HepG2 (cell line): ENCODE measurements around the gene ASPRV1. TPM values are rescaled to one million over a fixed set of nuclear protein-coding genes. Genes with fewer than 3 reads are reported as not detected.

ENCODE experiments used
- ATAC-seq: fragments of 200-7000 bp; cut with Tn5 transposase; 3 replicates; pipeline ENCODE4 v1.9.1; 2020; ENCODE audit warnings: mild to moderate bottlenecking, moderate library complexity
- BruUV-seq: library from RNA; stranded (reverse); fragments of 400-500 nt; replicated peaks from 2 replicates; lab custom pipeline; 2021; lab: Mats Ljungman, UMichigan
- CTCF ChIA-PET: fragments of 300-600 bp; formaldehyde crosslinking; extraction: SDS; loops from one replicate; lab custom pipeline; 2021; ENCODE audit warnings: low total read pairs, inconsistent platforms, low intra/inter-chr PET ratio; lab: Yijun Ruan, JAX
- POLR2A ChIA-PET: fragments of 350-600 bp; sonication (Branson Sonifier 250); formaldehyde crosslinking; loops from one replicate; lab custom pipeline; 2020; ENCODE audit warnings: antibody characterized with exemption, inconsistent platforms; lab: Yijun Ruan, JAX
- DNase-seq: peaks from one replicate; pipeline ENCODE4 v3.0.0-alpha.2; 2015; ENCODE audit warnings: low spot score
- FAIRE-seq: peaks from 3 replicates; lab custom pipeline; 2011; peaks lifted over from hg19 to GRCh38; lab: Jason Lieb, UNC
- H2AFZ ChIP-seq: one replicate; pipeline ENCODE4 v1.6.1; 2011; ENCODE audit warnings: low read length, inconsistent platforms
- H3K27ac ChIP-seq: fragments of 300-600 bp; 3 replicates; pipeline ENCODE4 v1.8.0; 2011; ENCODE audit warnings: mixed run types, mild to moderate bottlenecking, mixed read lengths, low read length, inconsistent platforms; ENCODE audit not compliant: insufficient read depth; ENCODE audit errors: extremely low read length
- H3K27me3 ChIP-seq, 2 experiments: fragments of 200-600 bp in 1 of 2; 2 replicates in 1 of 2; 3 replicates in 1 of 2; pipeline versions ENCODE4 v1.6.0 to v1.8.0; 2011; ENCODE audit warnings: low read length in 2 of 2, mild to moderate bottlenecking in 2 of 2, moderate library complexity in 2 of 2, inconsistent platforms in 1 of 2; ENCODE audit not compliant: insufficient read depth in 2 of 2, control insufficient read depth in 1 of 2
- H3K36me3 ChIP-seq, 2 experiments: fragments of 200-600 bp in 1 of 2; replicated peaks in 1 of 2; 2 replicates in 1 of 2; 3 replicates in 1 of 2; pipeline versions ENCODE4 v1.5.1 to v1.8.0; 2011; ENCODE audit warnings: low read length in 2 of 2, inconsistent platforms in 1 of 2; ENCODE audit not compliant: insufficient read depth in 2 of 2, control insufficient read depth in 1 of 2
- H3K4me1 ChIP-seq: 2 replicates; pipeline ENCODE4 v1.5.1; 2012; ENCODE audit warnings: low read length, inconsistent platforms; ENCODE audit not compliant: insufficient read depth
- H3K4me2 ChIP-seq: 2 replicates; pipeline ENCODE4 v1.6.0; 2011; ENCODE audit warnings: low read depth, low read length, inconsistent platforms
- H3K4me3 ChIP-seq, 3 experiments: fragments of 200-600 bp in 1 of 3; sonication (generic), shearing (Covaris generic) in 1 of 3; replicated peaks in 1 of 3; 2 replicates each; pipeline ENCODE4 v1.5.1; 2011 to 2016; ENCODE audit warnings: low read length in 3 of 3, inconsistent platforms in 2 of 3, low read depth in 2 of 3, mild to moderate bottlenecking in 2 of 3, control low read depth in 1 of 3, mixed read lengths in 1 of 3; ENCODE audit not compliant: insufficient read depth in 1 of 3
- H3K79me2 ChIP-seq: one replicate; pipeline ENCODE4 v1.6.1; 2011; ENCODE audit warnings: low read length, inconsistent platforms; ENCODE audit not compliant: insufficient read depth
- H3K9ac ChIP-seq: 2 replicates; pipeline ENCODE4 v1.6.0; 2011; ENCODE audit warnings: mild to moderate bottlenecking, low read depth, low read length, inconsistent platforms; ENCODE audit not compliant: insufficient read depth
- H3K9me3 ChIP-seq: 2 replicates; pipeline ENCODE4 v1.5.1; 2012; ENCODE audit warnings: mild to moderate bottlenecking, low read length
- H4K20me1 ChIP-seq: 2 replicates; pipeline ENCODE4 v1.6.0; 2011; ENCODE audit warnings: inconsistent platforms, mild to moderate bottlenecking, low read length, moderate library complexity; ENCODE audit not compliant: insufficient read depth
- EEA1 ChIP-seq: sonication (generic); formaldehyde crosslinking; IDR thresholded peaks from 2 replicates; pipeline ENCODE4 v1.5.1; 2020; ENCODE audit warnings: mild to moderate bottlenecking, missing genetic modification reagents, borderline replicate concordance
- GMEB2 ChIP-seq: IDR thresholded peaks from 2 replicates; pipeline ENCODE4 v1.6.1; 2016; ENCODE audit warnings: missing biosample characterization, missing genetic modification reagents, low read depth
- NFE2L2 ChIP-seq: fragments of 150-350 bp; IDR thresholded peaks from 2 replicates; pipeline ENCODE4 v1.6.1; 2014; ENCODE audit warnings: low read length
- PRDM10 ChIP-seq: sonication (generic); formaldehyde crosslinking; IDR thresholded peaks from 2 replicates; pipeline ENCODE4 v1.4.0; 2020; ENCODE audit warnings: low read depth, missing genetic modification reagents
- PREB ChIP-seq: sonication (generic); formaldehyde crosslinking; IDR thresholded peaks from 2 replicates; pipeline ENCODE4 v1.4.0; 2020; ENCODE audit warnings: missing genetic modification reagents
- RNF2 ChIP-seq: fragments of 450-650 bp; conservative IDR thresholded peaks from 2 replicates; pipeline ENCODE4 v1.6.1; 2016; ENCODE audit warnings: low read depth
- SIX4 ChIP-seq: sonication (generic); formaldehyde crosslinking; IDR thresholded peaks from 2 replicates; pipeline ENCODE4 v1.4.0; 2020; ENCODE audit warnings: missing genetic modification reagents
- ZFYVE20 ChIP-seq: sonication (generic); formaldehyde crosslinking; IDR thresholded peaks from 2 replicates; pipeline ENCODE4 v1.8.0; 2023; ENCODE audit warnings: low read depth, mild to moderate bottlenecking, moderate library complexity, missing genetic modification reagents, borderline replicate concordance
- ZMAT3 ChIP-seq: sonication (generic); formaldehyde crosslinking; conservative IDR thresholded peaks from 2 replicates; pipeline ENCODE4 v1.7.0; 2021; ENCODE audit warnings: missing genetic modification reagents
- ZNF232 ChIP-seq: sonication (generic); formaldehyde crosslinking; IDR thresholded peaks from 2 replicates; pipeline ENCODE4 v1.4.0; 2020; ENCODE audit warnings: missing genetic modification reagents, borderline replicate concordance
- ZNF496 ChIP-seq: sonication (generic); formaldehyde crosslinking; IDR thresholded peaks from 2 replicates; pipeline ENCODE4 v1.8.1; 2023; ENCODE audit warnings: mild to moderate bottlenecking, moderate library complexity, missing genetic modification reagents; ENCODE audit not compliant: insufficient replicate concordance
- ZSCAN22 ChIP-seq: sonication (generic); formaldehyde crosslinking; IDR thresholded peaks from 2 replicates; pipeline ENCODE4 v1.4.0; 2020; ENCODE audit warnings: mild to moderate bottlenecking, missing genetic modification reagents
- WGBS: methylation state at CpG from one replicate; pipeline ENCODE4 v1.1.6; 2017; ENCODE audit warnings: low lambda C conversion rate; 5-methylcytosine and 5-hydroxymethylcytosine counted together
- in situ Hi-C: cut with HindIII; loops from 2 replicates; pipeline ENCODE4 v1.10.0; 2017; ENCODE audit warnings: low pct_unique_long_range_greater_than_20kb; ENCODE audit not compliant: extremely low pct_ligation_motif_present
- intact Hi-C: fragments of 100-400 bp; cut with micrococcal nuclease; formaldehyde crosslinking; loops from one replicate; pipeline ENCODE4 v1.10.0; 2022; ENCODE audit not compliant: unreplicated experiment
- polyA plus RNA-seq, 8 experiments: library from polyadenylated mRNA; depleted of rRNA in 3 of 8; stranded (reverse) in 7 of 8; unstranded in 1 of 8; fragments of >200 nt; fragmentation: Illumina TruSeq in 4 of 8; extraction: Trizol in 4 of 8; gene quantifications; 2 replicates each; pipeline versions ENCODE4 v1.2.1 to v1.2.3, GENCODE V29; 2011 to 2016; ENCODE audit warnings: low read depth in 4 of 8, missing spikeins in 1 of 8, mixed read lengths in 1 of 8; ENCODE audit not compliant: insufficient read depth in 1 of 8
- total RNA-seq, 5 experiments: library from RNA; depleted of rRNA; stranded (reverse); fragments of >200 nt; fragmentation: Illumina TruSeq; extraction: Trizol; gene quantifications; 2 replicates each; pipeline ENCODE4 v1.2.3, GENCODE V29; 2016; ENCODE audit warnings: low read depth in 1 of 5

Gene ASPRV1
- total and polyA plus RNA-seq, 2 of the 13 experiments (the other 11 are each of a cell fraction or from before 2014, with no cell fraction given), result 0.40 to 0.48 TPM

- no TSS peak for BruUV-seq
Measured at GRCh38 chr2:69966496-69966895, 5.1 kb upstream of the ASPRV1 start.

GRCh38 chr2:69965756-69966445 is 4.5 kb upstream of the ASPRV1 start:
- WGBS, result 91% methylated on average over 8 of the region's 8 CpGs
- in situ Hi-C loops, result no loop called here
- no peak for TF ChIP-seq SIX4 (CRISPR knock-in tag)
- TF ChIP-seq PRDM10 (CRISPR knock-in tag), result no peak
- TF ChIP-seq ZSCAN22 (CRISPR knock-in tag), result no peak
- TF ChIP-seq ZNF232 (CRISPR knock-in tag), result no peak
- TF ChIP-seq EEA1, result no peak
- TF ChIP-seq GMEB2 (CRISPR knock-in tag), result no peak
- TF ChIP-seq RNF2, result no peak
- no peak for TF ChIP-seq ZNF496 (CRISPR knock-in tag)
- TF ChIP-seq ZFYVE20 (CRISPR knock-in tag), result no peak
- TF ChIP-seq PREB (CRISPR knock-in tag), result no peak

More at GRCh38 chr2:69966496-69966895, 5.1 kb upstream of the ASPRV1 start:
- Histone ChIP-seq H3K79me2 (no peaks in the 10 kb centered on the region), H3K36me3 (no peaks in the 10 kb centered on the region), H3K9me3 (no peaks in the 10 kb centered on the region), H4K20me1 (no peaks in the 10 kb centered on the region), H2AFZ (no peak overlapping the region), H3K4me1 (peaks cover 64% of the 10 kb centered on the region), H3K27ac (no peak overlapping the region), H3K9ac (no peak overlapping the region), H3K27me3 (no peaks in the 10 kb centered on the region), H3K4me2 (no peak overlapping the region), H3K4me3 (no peak overlapping the region)
- CTCF ChIA-PET, result no interaction called here
- DNase-seq (no peak), ATAC-seq (no peak), FAIRE-seq (no peak)
- in situ Hi-C loops (no loop called here), intact Hi-C loops (loop anchor here (5.0 kb wide), 1 partner anchor 49 kb away; the partner anchor contains the start of gene MXD1)
- POLR2A ChIA-PET, result interaction anchor here (1.8 kb wide), 1 partner anchor 18 kb away, joined by 3 read pairs; no protein-coding TSS in a partner anchor
- TF ChIP-seq ZMAT3 (CRISPR knock-in tag), result no peak
- no peak for TF ChIP-seq NFE2L2
- 94% methylated on average over 2 of the region's 2 CpGs for WGBS

More at GRCh38 chr2:69965756-69966445, 4.5 kb upstream of the ASPRV1 start:
- ChIA-PET POLR2A (interaction anchor here (1.8 kb wide), 1 partner anchor 17 kb away, joined by 3 read pairs; no protein-coding TSS in a partner anchor), CTCF (no interaction called here)
- ATAC-seq, result no peak
- H3K4me3 ChIP-seq, result no peak overlapping the region
- H3K27ac ChIP-seq, result no peak overlapping the region
- no peaks in the 10 kb centered on the region for H3K36me3 ChIP-seq
- no peak overlapping the region for H2AFZ ChIP-seq
- H3K79me2 ChIP-seq, result no peaks in the 10 kb centered on the region
- no peak for FAIRE-seq
- H3K4me2 ChIP-seq, result no peak overlapping the region
- DNase-seq, result no peak
- no TSS peak for BruUV-seq
- intact Hi-C loops, result loop anchor here (5.0 kb wide), 1 partner anchor 49 kb away; the partner anchor contains the start of gene MXD1
- no peaks in the 10 kb centered on the region for H4K20me1 ChIP-seq
- peaks cover 64% of the 10 kb centered on the region for H3K4me1 ChIP-seq
- no peaks in the 10 kb centered on the region for H3K27me3 ChIP-seq
- no peak overlapping the region for H3K9ac ChIP-seq
- no peaks in the 10 kb centered on the region for H3K9me3 ChIP-seq
